Panc1 (cell line): ENCODE results near the gene SH3D21. TPM values are rescaled to one million over a fixed set of nuclear protein-coding genes. Genes with fewer than 3 reads are reported as not detected.

ENCODE experiments used
- ATAC-seq: fragments of 200-7000 bp; cut with Tn5 transposase; 2 replicates; pipeline ENCODE4 v1.9.1; 2020; ENCODE audit warnings: mild to moderate bottlenecking, moderate library complexity
- BruUV-seq: library from RNA; stranded (reverse); fragments of 400-500 nt; replicated peaks from 2 replicates; lab custom pipeline; 2021; lab: Mats Ljungman, UMichigan
- CTCF ChIA-PET: fragments of 300-600 bp; sonication (Branson Sonifier 250); formaldehyde crosslinking; loops from one replicate; lab custom pipeline; 2022; ENCODE audit warnings: antibody characterized with exemption; lab: Charles Lee
- POLR2A ChIA-PET: fragments of 300-600 bp; sonication (Branson Sonifier 250); formaldehyde crosslinking; loops from one replicate; lab custom pipeline; 2022; ENCODE audit warnings: antibody characterized with exemption; lab: Charles Lee
- DNase-seq: peaks from one replicate; pipeline ENCODE4 v3.0.0-alpha.2; 2010; ENCODE audit warnings: low read depth, low spot score
- H3K27ac ChIP-seq: 2 replicates; pipeline ENCODE4 v1.5.1; 2011; ENCODE audit warnings: mild to moderate bottlenecking, low read length, inconsistent platforms
- H3K27me3 ChIP-seq: fragments of 200-500 bp; sonication (Bioruptor generic); 2 replicates; pipeline ENCODE4 v1.6.0; 2014; ENCODE audit warnings: low read length, inconsistent platforms; ENCODE audit not compliant: control insufficient read depth, insufficient read depth
- H3K36me3 ChIP-seq: fragments of 200-500 bp; sonication (Bioruptor generic); 2 replicates; pipeline ENCODE4 v1.5.1; 2014; ENCODE audit warnings: inconsistent platforms, mild to moderate bottlenecking, low read length, moderate library complexity; ENCODE audit not compliant: control insufficient read depth, insufficient read depth
- H3K4me1 ChIP-seq: 2 replicates; pipeline ENCODE4 v1.5.1; 2011; ENCODE audit warnings: inconsistent platforms, mild to moderate bottlenecking, low read length, moderate library complexity; ENCODE audit not compliant: control insufficient read depth, insufficient read depth
- H3K4me3 ChIP-seq, 2 experiments: 2 replicates each; pipeline ENCODE4 v1.5.1; 2011 to 2012; ENCODE audit warnings: low read depth in 2 of 2, low read length in 2 of 2, mild to moderate bottlenecking in 2 of 2, inconsistent platforms in 1 of 2, moderate library complexity in 1 of 2
- H3K9me3 ChIP-seq: fragments of 200-500 bp; sonication (Bioruptor generic); 2 replicates; pipeline ENCODE4 v1.5.1; 2014; ENCODE audit warnings: low read depth, mild to moderate bottlenecking, inconsistent platforms, low read length, moderate library complexity; ENCODE audit not compliant: control insufficient read depth, insufficient read depth
- CTCF ChIP-seq: fragments of 450-650 bp; IDR thresholded peaks from 2 replicates; pipeline ENCODE4 v1.5.1; 2017; ENCODE audit warnings: mild to moderate bottlenecking
- POLR2AphosphoS5 ChIP-seq: IDR thresholded peaks from 2 replicates; pipeline ENCODE4 v1.6.1; 2012; ENCODE audit warnings: mild to moderate bottlenecking, low read depth, low read length, moderate library complexity
- REST ChIP-seq, 2 experiments: IDR thresholded peaks; 2 replicates each; pipeline ENCODE4 v1.6.1; 2011 to 2012; ENCODE audit warnings: low read depth in 2 of 2, control low read depth in 1 of 2, low read length in 1 of 2, mild to moderate bottlenecking in 1 of 2, moderate library complexity in 1 of 2; ENCODE audit not compliant: insufficient read depth in 1 of 2
- SIN3A ChIP-seq: IDR thresholded peaks from 2 replicates; pipeline ENCODE4 v1.6.1; 2012; ENCODE audit warnings: low read depth, mild to moderate bottlenecking, low read length, moderate library complexity, borderline replicate concordance; ENCODE audit not compliant: insufficient read depth
- TCF7L2 ChIP-seq: IDR thresholded peaks from 2 replicates; pipeline ENCODE4 v1.6.1; 2011; ENCODE audit warnings: mild to moderate bottlenecking, low read depth, low read length, inconsistent platforms
- in situ Hi-C: cut with HindIII; loops from 2 replicates; pipeline ENCODE4 v1.10.0; 2016; ENCODE audit warnings: low sequenced_read_pairs, low pct_unique_long_range_greater_than_20kb
- intact Hi-C: fragments of 100-400 bp; cut with micrococcal nuclease; formaldehyde crosslinking; loops from one replicate; pipeline ENCODE4 v1.10.0; 2022; ENCODE audit not compliant: unreplicated experiment
- total RNA-seq: library from RNA; stranded (reverse); gene quantifications from one replicate; pipeline ENCODE4 v1.2.1, GENCODE V29; 2021; ENCODE audit not compliant: unreplicated experiment

SH3D21 gene
- total RNA-seq, 1 experiment from 2014 or later, result 18.9 TPM

GRCh38 chr1:36287595-36287994, 18.6 kb upstream of the SH3D21 start:
- BruUV-seq, result no TSS peak
- no peaks in the 10 kb centered on the region for H3K27me3 ChIP-seq
- H3K4me1 ChIP-seq, result no peaks in the 10 kb centered on the region; the same call in 1 of the 2 replicates
- in situ Hi-C loops, result no loop called here
- H3K36me3 ChIP-seq, result peaks cover 62% of the 10 kb centered on the region
- no peak for DNase-seq
- POLR2A ChIA-PET, result interaction anchor here (0.6 to 1.2 kb wide), 2 partner anchors 11 to 68 kb away, joined by 3 to 5 read pairs; no protein-coding TSS in a partner anchor
- CTCF ChIA-PET, result no interaction called here
- H3K9me3 ChIP-seq, result no peaks in the 10 kb centered on the region
- TF ChIP-seq TCF7L2 (no peak), SIN3A (no peak), POLR2AphosphoS5 (no peak), REST (IDR thresholded peaks at IDR 0.05; ENCODE audit: insufficient read depth in 1 of 2, low read depth in 2 of 2, low read length in 1 of 2) (no peak), CTCF (no peak)
- intact Hi-C loops, result no loop called here
- no peak for ATAC-seq
- H3K4me3 ChIP-seq, result no peak overlapping the region
- no peak overlapping the region for H3K27ac ChIP-seq

- no peaks in the 10 kb centered on the region for H3K9me3 ChIP-seq
- POLR2A ChIA-PET, result interaction anchor here (0.6 kb wide), 2 partner anchors 19 to 113 kb away, joined by 5 to 6 read pairs; no protein-coding TSS in a partner anchor
- H3K4me3 ChIP-seq, result no peak overlapping the region
- DNase-seq, result no peak
- TF ChIP-seq SIN3A, result no peak
- TF ChIP-seq REST (IDR thresholded peaks at IDR 0.05; ENCODE audit: insufficient read depth in 1 of 2, low read depth in 2 of 2, low read length in 1 of 2), result no peak
- TF ChIP-seq CTCF, result no peak
- TF ChIP-seq POLR2AphosphoS5, result no peak
- TF ChIP-seq TCF7L2, result no peak
- no peaks in the 10 kb centered on the region for H3K27me3 ChIP-seq
- peaks cover 34% of the 10 kb centered on the region for H3K36me3 ChIP-seq
- BruUV-seq, result TSS peak; percentile 10
- in situ Hi-C loops (no loop called here), intact Hi-C loops (no loop called here)
- H3K27ac ChIP-seq, result no peak overlapping the region
- peaks cover 5% of the 10 kb centered on the region; the same call in 1 of the 2 replicates for H3K4me1 ChIP-seq
- ATAC-seq, result no peak
- CTCF ChIA-PET, result no interaction called here
Measured at GRCh38 chr1:36295390-36295789, 10.8 kb upstream of the SH3D21 start.
